Fibroblast of skin of right quadriceps (primary cell): ENCODE data around the gene TRAPPC8.
"Not testable (repeated sequence)": the region's sequence is repeated elsewhere in the genome, so short reads cannot be mapped to it uniquely, and the experiment has no call there.

ENCODE experiments used
- DNase-seq: peaks from one replicate; pipeline ENCODE4 v3.0.0-alpha.2; 2013

Gene TRAPPC8

DNA sequence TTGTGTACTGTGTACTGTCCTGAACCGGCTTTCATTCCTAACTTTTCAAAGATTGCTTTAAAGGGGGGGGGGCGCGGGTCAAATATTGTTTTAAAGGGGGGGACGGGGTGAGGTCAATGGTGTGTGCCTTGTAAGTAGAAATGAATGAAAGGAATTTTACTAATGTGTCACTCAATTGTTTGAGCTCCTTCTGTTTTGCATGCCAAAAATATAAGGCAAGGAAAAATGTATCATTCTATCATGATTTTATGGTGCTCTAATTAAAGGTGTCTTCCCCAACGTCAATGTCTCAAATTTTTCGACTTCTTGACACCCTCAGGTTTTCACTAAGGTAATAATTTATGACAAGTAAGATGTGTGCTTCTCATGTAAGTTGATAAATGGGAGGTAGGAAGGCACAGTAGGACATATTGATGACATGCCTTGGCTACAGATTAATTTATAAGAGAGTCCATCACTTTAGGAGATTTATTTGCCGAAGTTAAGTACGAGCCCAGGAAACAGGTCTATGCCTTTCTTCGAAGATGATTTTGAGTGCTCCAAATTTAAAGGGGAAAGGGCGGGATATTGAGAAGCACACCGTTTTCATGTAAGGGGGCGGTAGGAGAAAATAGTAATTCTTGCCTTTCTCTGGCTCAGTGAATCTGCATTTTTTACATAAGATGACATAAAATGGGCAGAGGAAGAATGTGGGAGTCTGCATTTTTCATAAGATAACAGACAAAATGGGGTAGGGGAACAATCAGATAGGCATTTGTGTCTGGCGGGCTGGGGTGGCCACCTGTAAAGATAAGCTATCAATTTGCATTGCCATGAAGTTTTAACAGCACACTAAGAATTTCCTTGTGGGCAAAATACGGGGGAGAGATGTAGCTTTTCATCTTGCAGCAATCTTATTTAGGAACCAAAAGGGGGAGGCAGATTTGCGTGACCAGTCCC, 1.2 kb upstream of the TRAPPC8 start:
- no peak for DNase-seq

GRCh38 chr18:31942291-31942998, 483 bp downstream of the TRAPPC8 start:
- DNase-seq = peak; percentile 15

DNA sequence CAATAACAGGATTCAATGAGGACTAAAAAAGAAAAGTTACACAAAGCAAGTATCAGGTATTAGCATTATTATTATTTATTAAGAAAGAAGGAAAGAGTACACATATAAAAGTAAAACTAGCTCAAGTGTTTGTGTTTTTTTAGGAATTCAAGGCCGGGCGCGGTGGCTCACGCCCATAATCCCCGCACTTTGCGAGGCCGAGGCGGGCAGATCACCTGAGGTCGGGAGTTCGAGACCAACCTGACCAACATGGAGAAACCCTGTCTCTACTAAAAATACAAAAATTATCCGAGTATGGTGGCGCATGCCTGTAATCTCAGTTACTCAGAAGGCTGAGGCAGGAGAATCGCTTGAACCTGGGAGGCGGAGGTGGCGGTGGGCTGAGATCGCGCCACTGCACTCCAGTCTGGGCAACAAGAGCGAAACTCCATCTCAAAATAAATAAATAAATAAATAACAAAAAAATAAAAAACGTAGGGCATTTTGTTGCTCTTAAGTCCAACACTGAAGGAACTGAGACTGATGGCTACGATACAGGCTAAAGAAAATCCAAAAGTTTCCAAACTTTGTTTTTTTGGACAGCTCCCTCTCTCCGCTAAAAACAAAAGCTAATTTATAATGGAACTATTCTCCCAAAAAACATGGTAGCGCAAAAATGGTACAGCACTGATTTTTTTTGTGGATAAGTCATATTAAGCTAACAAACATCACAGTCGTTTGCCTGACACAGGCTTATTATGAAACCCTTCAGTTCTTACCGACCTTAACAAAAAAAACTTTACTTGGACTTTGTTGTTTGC, 1.7 kb downstream of the TRAPPC8 start:
- no peak for DNase-seq

DNA sequence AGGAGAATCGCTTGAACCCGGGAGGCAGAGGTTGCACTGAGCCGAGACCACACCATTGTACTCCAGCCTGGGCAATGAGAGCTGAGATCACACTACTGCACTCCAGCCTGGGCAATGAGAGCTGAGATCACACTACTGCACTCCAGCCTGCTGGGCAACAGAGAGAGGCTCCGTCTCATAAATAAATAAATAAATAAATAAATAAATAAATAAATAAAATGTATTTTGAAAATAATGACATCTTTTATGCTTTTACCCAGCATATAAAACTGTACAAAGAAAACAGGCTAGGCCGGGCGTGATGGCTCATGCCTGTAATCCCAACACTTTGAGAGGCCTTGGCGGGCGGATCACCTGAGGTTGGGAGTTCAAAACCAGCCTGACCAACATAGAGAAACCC, 8.2 kb downstream of the TRAPPC8 start:
- not testable (repeated sequence) for DNase-seq

- no peak for DNase-seq
Observed at GRCh38 chr18:31931886-31932240, 11.1 kb downstream of the TRAPPC8 start.

- no peak for DNase-seq
Observed at GRCh38 chr18:31931163-31931885, 11.6 kb downstream of the TRAPPC8 start.

- DNase-seq = no peak
Observed at GRCh38 chr18:31929273-31929672, 13.7 kb downstream of the TRAPPC8 start.

DNA sequence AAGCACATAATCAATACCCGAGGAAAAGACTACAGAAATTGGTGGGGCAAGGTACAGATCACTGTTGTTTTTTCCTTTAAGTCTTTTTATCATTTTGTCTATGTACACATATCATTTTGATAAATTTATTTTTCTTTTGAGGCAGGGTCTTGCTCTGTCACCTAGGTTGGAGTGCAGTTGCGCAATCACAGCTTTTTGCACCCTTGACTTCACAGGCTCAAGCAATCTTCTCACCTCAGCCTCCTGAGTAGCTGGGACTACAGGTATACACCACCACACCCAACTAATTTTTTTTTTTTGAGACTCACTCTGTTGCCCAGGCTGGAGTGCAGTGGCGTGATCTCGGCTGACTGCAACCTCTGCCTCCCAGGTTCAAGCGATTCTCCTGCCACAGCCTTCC, 15.9 kb downstream of the TRAPPC8 start:
- DNase-seq = not testable (repeated sequence)

- DNase-seq = no peak
Observed at GRCh38 chr18:31920277-31920676, 22.7 kb downstream of the TRAPPC8 start.

- not testable (repeated sequence) for DNase-seq
Observed at GRCh38 chr18:31919366-31919765, 23.6 kb downstream of the TRAPPC8 start.

DNA sequence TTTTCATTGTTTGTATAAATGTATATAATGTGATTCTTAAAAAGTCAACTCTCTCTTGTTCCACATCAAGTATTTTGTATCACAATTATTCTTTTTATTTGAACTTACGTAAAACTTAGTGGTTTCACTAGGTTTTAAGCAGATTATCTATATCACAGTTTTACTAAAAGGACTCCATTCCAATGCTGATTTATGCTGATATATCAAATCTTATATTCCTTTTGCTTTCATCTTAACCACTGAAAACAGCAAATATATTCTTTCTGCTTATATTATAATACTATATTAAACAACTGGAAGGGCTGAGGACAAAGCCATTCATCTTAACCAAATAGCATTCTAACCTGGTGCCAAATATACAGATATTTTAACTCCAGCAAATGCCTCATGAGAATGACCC, 24.2 kb downstream of the TRAPPC8 start:
- DNase-seq = no peak

DNA sequence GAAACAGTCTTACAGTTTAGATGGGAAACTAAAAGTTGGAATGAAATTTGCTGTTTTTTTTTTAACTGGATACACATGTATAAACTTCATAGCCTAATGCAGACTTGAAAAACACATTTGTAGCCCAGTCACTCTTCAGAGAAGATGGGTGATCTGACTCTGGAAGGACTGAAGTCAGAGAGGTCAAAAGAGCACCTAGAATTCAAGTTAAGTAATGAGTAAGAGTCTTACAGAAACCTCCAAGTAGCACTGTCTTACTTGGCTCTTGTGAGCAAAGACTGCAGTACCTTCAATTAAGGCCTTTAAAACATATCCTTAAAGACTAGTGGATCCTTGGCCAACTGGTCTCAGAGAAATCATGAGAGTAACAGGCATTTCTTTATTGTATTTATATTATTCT, 41.9 kb downstream of the TRAPPC8 start:
- DNase-seq = no peak

DNA sequence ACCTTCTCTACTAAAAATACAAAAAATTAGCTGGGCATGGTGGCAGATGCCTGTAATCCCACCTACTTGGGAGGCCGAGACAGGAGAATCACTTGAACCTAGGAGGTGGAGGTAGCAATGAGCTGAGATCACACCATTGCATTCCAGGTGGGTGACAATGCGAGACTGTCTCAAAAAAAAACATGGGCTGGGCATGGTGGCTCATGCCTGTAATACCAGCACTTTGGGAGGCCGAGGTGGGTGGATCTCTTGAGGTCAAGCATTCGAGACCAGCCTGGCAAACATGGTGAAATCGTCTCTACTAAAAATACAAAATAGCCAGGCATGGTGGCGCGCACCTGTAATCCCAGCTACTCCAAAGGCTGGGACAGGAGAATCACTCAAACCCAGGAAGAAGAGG, 43.2 kb downstream of the TRAPPC8 start:
- not testable (repeated sequence) for DNase-seq

DNA sequence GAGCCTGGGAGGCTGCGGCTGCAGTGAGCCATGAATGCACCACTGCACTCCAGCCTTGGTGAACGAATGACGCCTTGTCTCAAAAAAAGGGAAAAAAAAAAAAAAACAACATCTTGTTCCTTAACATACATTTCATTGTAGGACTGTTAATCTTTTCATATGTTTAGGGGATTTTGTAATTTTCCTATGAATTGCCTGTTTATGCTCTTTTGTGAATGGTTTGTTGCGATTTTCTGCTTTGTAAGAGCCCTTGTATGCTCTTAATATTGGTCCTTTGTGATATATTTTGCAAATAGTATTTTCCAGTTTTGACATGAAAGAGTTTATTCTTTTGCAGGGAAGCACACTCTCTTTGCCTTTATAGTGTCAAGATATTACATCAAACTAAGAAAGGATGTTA, 50.0 kb downstream of the TRAPPC8 start:
- no peak for DNase-seq

DNA sequence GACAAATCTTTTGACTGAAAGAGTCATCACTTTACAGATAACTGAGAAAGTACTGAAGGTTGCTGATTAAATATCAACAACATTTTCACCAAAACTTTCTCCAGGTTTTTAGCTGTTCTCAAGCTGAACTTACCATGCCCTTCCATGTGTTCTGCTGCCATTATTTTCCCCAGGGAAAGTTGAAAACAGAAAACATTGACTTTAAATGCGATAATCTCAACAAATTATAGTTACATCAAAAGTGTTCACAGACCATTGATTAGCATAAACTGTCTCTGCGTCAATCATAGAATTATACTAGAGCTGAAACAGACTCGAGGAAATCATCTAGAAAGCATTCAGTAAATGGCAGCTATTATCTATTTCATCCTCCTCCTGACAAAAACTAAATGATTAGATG, 51.4 kb downstream of the TRAPPC8 start:
- no peak for DNase-seq

DNA sequence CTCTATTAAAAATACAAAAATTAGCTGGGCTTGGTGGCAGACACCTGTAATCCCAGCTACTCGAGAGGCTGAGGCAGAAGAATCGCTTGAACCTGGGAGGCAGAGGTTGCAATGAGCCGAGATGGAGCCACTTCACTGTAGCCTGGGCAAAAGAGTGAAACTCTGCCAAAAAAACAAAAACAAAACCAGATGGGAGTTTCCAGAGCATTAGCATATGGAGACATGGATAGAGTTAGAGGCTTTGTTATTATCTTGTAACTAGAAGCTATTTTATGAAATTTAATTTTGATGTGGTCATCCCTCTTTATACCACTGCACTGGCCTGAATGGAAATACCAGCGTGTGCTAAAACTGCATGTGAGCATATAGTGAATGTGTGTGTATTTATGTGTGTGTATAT, 58.9 kb downstream of the TRAPPC8 start:
- no peak for DNase-seq

- DNase-seq = no peak
Observed at GRCh38 chr18:31880186-31880898, 62.6 kb downstream of the TRAPPC8 start.

DNA sequence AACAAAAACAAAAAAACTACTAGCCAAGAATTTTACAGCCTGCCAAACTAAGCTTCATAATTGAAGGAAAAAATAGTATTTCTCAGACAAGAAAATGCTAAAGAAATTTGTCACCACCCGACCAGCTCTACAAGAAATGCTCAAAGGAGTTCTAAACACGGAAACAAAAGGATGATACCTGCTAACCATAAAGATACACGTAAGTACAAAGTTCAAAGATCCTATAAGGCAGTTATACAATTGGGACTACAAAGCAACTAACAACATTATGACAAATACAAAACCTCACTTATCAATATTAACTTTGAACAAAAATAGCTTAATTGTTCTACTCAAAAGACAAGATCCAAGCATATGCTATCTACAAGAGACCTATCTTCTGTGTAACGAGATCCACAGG, 64.6 kb downstream of the TRAPPC8 start:
- DNase-seq = no peak

DNA sequence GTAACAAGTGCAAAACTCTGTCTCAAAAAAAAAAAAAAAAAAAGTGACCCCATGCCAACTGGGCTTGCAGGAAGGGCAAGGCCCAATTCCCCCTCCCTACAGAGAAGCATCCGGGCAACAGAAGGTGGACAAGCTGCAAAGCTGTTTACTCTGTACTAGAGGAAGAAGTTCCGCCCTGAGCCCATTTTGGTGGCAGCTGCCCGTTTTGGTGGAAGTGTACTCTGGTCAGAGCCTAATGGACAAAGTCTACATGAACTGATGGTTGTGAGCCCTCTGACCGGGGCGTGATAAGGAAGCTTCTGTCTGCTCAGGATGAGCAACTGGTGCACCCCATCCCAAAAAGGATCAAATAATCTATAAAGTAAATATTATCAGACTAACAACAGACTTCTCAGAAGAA, 65.0 kb downstream of the TRAPPC8 start:
- DNase-seq = no peak

- DNase-seq = no peak
Observed at GRCh38 chr18:31876707-31877106, 66.2 kb downstream of the TRAPPC8 start.

DNA sequence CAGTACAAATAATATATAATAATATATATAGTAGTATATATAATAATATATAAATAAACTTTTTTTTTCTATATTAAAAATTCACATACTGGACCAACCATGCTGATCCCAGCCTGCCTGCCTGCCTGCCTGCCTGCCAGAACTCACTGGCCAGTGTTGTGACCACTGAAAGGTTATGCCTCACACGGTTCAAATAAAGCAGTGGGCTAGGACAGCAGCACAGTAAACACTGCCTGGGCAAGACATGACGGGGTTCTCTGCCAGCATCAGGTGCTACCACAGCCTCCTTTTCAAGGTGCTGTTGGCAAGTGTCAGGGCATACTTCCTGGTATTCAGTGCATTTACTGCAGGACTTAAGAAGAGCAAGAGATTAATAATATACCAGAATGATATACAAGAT, 67.6 kb downstream of the TRAPPC8 start:
- no peak for DNase-seq

GRCh38 chr18:31863103-31863502, 79.8 kb downstream of the TRAPPC8 start:
- DNase-seq = no peak
